ENCODE measurements around the gene BCAR3. TPM values are rescaled to one million over a fixed set of nuclear protein-coding genes. Genes with fewer than 3 reads are reported as not detected.
A peak's percentile ranks its signal among the peaks of the same experiment; 100 is the strongest.

The BCAR3 gene
- total RNA-seq, 1 donor = 32.0 TPM

DNA sequence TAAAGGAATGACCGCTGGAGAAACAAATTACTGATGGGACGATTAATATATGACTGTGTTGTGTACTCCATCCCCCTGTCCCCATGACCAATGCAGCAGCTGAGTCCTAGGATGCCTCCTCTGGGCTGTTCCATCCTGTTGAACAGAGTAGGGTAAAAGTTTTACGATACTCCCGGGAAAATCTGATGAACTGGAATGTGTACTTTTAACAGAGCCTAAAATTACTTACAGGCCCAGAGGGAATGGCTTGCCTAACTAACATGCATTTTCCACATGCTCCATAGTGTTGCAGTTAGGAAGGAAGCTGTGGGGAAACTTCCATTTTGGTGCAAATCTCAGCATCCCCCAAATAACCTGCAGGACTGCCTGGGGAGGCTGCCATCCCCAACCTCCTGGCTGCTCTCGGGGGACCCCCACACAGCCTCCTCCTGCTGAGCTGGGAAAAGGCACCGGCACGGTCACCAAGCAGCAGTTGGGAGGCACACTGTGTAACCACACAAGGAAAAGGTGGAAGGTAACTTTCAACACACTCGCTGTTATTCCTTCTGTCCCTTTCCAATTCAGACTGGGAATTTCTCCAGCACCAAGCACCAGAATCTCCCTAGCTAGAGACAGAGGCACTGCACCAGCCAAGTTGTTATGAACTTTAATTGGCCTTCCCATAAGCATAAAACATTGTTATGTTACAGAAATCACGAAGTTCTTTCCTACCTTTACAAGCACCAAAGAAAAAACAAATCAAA, 97.2 kb downstream of the BCAR3 start:
- TF ChIP-seq, protein P1, sequence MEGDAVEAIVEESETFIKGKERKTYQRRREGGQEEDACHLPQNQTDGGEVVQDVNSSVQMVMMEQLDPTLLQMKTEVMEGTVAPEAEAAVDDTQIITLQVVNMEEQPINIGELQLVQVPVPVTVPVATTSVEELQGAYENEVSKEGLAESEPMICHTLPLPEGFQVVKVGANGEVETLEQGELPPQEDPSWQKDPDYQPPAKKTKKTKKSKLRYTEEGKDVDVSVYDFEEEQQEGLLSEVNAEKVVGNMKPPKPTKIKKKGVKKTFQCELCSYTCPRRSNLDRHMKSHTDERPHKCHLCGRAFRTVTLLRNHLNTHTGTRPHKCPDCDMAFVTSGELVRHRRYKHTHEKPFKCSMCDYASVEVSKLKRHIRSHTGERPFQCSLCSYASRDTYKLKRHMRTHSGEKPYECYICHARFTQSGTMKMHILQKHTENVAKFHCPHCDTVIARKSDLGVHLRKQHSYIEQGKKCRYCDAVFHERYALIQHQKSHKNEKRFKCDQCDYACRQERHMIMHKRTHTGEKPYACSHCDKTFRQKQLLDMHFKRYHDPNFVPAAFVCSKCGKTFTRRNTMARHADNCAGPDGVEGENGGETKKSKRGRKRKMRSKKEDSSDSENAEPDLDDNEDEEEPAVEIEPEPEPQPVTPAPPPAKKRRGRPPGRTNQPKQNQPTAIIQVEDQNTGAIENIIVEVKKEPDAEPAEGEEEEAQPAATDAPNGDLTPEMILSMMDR (IDR thresholded peaks at IDR 0.05; ENCODE audit: insufficient read depth, low read depth, low read length) = no peak
- peak; percentile 76 for DNase-seq (ENCODE audit: low read depth)
- H3K4me3 ChIP-seq (ENCODE audit: low read depth, low read length) = no peak overlapping the region

DNA sequence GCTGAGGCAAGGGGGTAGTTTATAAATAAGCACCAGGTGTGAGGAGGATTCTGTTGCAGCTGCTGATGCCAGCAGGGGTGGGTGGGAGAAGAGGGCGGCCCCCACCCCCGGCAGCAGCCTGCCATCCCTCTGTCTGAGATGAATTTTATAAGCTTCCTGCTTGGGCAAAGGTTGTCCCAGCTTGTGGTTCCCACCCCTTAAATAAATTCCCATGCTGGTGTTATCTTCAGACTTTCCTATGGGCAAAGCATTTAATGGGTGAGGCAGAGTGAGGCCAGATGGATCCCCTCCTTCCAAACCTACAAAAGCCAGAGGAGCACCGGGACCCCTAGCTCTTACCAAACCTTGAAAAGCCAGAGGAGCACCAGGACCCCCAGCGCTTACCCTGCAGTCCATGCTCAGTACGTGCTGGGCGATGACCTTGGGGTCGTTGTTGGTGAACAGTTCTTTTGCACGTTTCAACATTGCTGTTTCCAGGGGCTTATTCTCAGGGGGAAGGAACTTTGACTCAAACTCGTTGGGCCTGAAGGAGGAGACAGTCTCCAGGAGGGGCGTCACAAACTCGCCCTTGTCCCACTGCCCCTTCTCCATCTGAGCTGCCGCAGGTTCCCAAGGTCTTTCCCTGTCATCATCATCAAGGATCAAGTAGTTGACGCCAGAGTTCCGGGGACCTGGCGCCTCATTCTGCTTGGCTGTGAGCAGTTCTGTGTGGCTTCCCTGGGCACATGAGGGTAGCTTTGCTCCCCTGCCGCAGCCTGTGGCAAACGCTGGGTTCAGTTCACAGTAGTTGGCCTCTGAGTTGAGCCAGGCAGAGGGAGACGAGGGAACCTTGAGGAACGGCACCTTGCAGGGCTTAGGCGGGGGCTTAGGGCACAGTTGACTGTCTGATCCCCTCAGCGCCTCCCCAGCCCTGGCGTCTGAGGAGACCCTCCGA, 99.5 kb downstream of the BCAR3 start:
- H3K4me3 ChIP-seq (ENCODE audit: low read depth, low read length) = no peak overlapping the region
- TF ChIP-seq, protein P1 (IDR thresholded peaks at IDR 0.05; ENCODE audit: insufficient read depth, low read depth, low read length) = no peak
- DNase-seq (ENCODE audit: low read depth) = no peak

DNA sequence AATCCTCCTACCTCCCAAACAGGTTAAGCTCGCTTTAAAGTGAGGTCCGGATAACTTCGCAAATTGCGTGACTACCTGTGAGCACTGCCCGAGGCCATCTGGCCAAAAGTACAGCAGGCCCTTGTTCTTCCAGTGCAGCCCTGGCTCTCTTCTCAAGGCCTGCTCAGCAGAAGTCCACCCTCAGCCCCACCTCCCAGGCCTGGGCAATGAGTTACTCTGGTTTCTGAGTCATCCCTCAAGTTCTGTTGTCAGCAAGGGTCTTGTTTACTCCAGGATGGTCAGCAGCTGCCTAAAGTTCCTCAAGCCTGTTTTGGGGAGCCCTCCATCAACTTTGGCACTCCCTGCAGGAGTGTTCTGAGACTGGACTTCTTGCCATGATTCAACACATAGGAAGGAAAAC, 101.7 kb downstream of the BCAR3 start:
- peak; percentile 92 for DNase-seq (ENCODE audit: low read depth)
- TF ChIP-seq, protein P1 (IDR thresholded peaks at IDR 0.05; ENCODE audit: insufficient read depth, low read depth, low read length) = no peak
- no peak overlapping the region for H3K4me3 ChIP-seq (ENCODE audit: low read depth, low read length)

DNA sequence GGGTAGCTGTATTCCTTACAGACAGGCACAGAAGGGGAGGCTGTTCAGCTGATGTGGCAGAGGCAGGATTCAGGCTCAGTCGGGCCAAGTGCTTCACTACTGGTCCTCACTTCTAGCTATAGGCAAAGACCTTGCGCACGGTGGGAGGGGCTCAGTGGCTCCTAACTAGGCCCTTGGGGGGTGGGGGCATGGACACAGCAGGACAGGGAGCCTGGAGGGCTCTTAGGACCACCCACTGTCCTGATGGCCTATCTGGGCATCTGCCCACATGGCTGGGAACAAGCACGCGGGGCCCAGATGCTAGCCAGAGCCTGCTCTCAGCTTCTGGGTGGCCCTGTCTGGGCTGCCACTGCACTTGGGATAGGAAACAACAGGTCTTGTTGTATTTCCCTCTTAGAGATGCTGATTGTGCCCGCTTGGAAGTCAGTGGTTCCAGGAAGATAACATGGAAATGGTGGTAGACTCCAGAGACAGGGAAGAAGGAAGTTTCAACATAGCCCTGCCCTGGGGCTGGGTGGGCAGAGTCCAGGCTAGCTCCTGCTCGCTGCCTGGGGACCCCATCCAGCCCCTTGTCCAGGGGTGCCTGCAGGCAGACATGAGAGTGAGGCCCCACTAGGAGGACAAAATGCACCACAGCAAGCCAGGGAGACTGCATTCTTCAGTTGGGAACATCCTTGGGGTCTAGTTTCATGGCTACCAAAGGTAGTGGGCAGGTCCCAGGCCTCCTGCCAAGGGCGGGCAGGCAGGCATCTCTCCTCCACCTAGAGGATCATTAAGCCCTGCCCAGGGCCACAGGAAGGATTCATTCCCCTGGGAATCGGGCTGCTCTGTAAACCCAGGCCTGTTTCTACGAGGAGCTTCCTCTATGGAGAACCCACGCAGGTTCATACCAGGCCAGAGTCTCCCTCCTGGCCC, 102.5 kb downstream of the BCAR3 start:
- DNase-seq (ENCODE audit: low read depth) = no peak
- no peak overlapping the region for H3K4me3 ChIP-seq (ENCODE audit: low read depth, low read length)
- TF ChIP-seq, protein P1 (IDR thresholded peaks at IDR 0.05; ENCODE audit: insufficient read depth, low read depth, low read length) = no peak

DNA sequence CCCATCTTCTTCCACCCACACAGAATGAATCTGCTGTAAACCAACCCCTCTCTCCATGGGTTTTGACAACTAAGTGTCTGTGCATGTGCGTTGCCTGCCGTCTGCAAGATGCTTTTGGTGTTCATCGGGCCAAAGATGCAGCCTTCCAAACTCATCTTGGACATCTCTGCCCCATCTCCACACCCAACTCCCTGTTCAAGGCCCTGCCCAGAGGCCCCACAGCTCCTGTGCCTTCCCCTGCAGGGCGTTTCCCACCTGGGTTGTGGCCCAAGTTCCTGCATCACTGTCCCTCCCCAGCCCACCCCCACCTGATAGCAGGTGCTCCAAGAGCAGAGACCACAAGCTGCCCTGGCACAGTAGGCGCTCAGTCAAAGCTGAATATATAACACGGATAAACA, 103.2 kb downstream of the BCAR3 start:
- TF ChIP-seq, protein P1 (IDR thresholded peaks at IDR 0.05; ENCODE audit: insufficient read depth, low read depth, low read length) = no peak
- H3K4me3 ChIP-seq (ENCODE audit: low read depth, low read length) = no peak overlapping the region
- DNase-seq (ENCODE audit: low read depth) = no peak
